IMR-90 (cell line): ENCODE results near the gene FADS1. TPM values are rescaled to one million over a fixed set of nuclear protein-coding genes. Genes with fewer than 3 reads are reported as not detected.

Experiments used
- ATAC-seq: fragments of 200-7000 bp; cut with Tn5 transposase; 2 replicates; pipeline ENCODE4 v1.9.1; 2020; ENCODE audit warnings: low read depth, mild to moderate bottlenecking, moderate library complexity
- BruUV-seq: library from RNA; stranded (reverse); fragments of 400-500 nt; replicated peaks from 2 replicates; lab custom pipeline; 2021; lab: Mats Ljungman, UMichigan
- CTCF ChIA-PET: fragments of 300-600 bp; formaldehyde crosslinking; extraction: SDS; loops from one replicate; lab custom pipeline; 2021; ENCODE audit warnings: antibody characterized with exemption; lab: Yijun Ruan, JAX
- POLR2A ChIA-PET: fragments of 300-600 bp; sonication (Branson Sonifier 250); formaldehyde crosslinking; loops from one replicate; lab custom pipeline; 2022; ENCODE audit warnings: antibody characterized with exemption; ENCODE audit not compliant: unreplicated experiment; lab: Charles Lee
- DNase-seq: peaks from one replicate; pipeline ENCODE4 v3.0.0; 2013
- H2AFZ ChIP-seq: replicated peaks from 2 replicates; pipeline ENCODE3; 2013; ENCODE audit warnings: low read length, mild to moderate bottlenecking; ENCODE audit not compliant: poor library complexity
- H2AK5ac ChIP-seq: 2 replicates; pipeline ENCODE4 v1.6.1; 2013; ENCODE audit warnings: low read depth, low read length, inconsistent platforms
- H2AK9ac ChIP-seq: replicated peaks from 2 replicates; pipeline ENCODE3; 2013; ENCODE audit warnings: mild to moderate bottlenecking, low read depth, low read length, moderate library complexity; ENCODE audit not compliant: poor library complexity
- H2BK120ac ChIP-seq: 2 replicates; pipeline ENCODE4 v1.6.1; 2013; ENCODE audit warnings: low read depth, low read length, inconsistent platforms
- H2BK15ac ChIP-seq: 3 replicates; pipeline ENCODE4 v1.6.1; 2013; ENCODE audit warnings: low read depth, low read length, inconsistent platforms
- H2BK20ac ChIP-seq: 2 replicates; pipeline ENCODE4 v1.6.1; 2013; ENCODE audit warnings: low read depth, mild to moderate bottlenecking, inconsistent platforms, low read length, moderate library complexity
- H2BK5ac ChIP-seq: 2 replicates; pipeline ENCODE4 v1.6.1; 2013; ENCODE audit warnings: mild to moderate bottlenecking, low read depth, low read length, inconsistent platforms; ENCODE audit not compliant: poor library complexity, severe bottlenecking
- H3K14ac ChIP-seq: replicated peaks from 2 replicates; pipeline ENCODE4 v1.6.1; 2013; ENCODE audit warnings: low read depth, low read length, inconsistent platforms
- H3K18ac ChIP-seq: 2 replicates; pipeline ENCODE4 v1.6.1; 2013; ENCODE audit warnings: low read depth, low read length, control low read depth
- H3K23ac ChIP-seq: 2 replicates; pipeline ENCODE4 v1.6.1; 2013; ENCODE audit warnings: low read depth, low read length, inconsistent platforms
- H3K27ac ChIP-seq: 2 replicates; pipeline ENCODE4 v1.5.1; 2013; ENCODE audit warnings: mild to moderate bottlenecking, control low read depth, low read length; ENCODE audit not compliant: insufficient read depth
- H3K27me3 ChIP-seq: 2 replicates; pipeline ENCODE4 v1.6.1; 2013; ENCODE audit warnings: low read length; ENCODE audit not compliant: control insufficient read depth, insufficient read depth
- H3K36me3 ChIP-seq: 2 replicates; pipeline ENCODE4 v1.6.1; 2013; ENCODE audit warnings: low read length, mixed read lengths; ENCODE audit not compliant: control insufficient read depth, insufficient read depth
- H3K4ac ChIP-seq: 2 replicates; pipeline ENCODE4 v1.6.1; 2013; ENCODE audit warnings: low read depth, low read length, inconsistent platforms
- H3K4me1 ChIP-seq: 2 replicates; pipeline ENCODE4 v1.6.1; 2013; ENCODE audit warnings: low read length, mixed read lengths; ENCODE audit not compliant: control insufficient read depth, insufficient read depth
- H3K4me2 ChIP-seq: 2 replicates; pipeline ENCODE4 v1.6.1; 2013; ENCODE audit warnings: low read depth, mild to moderate bottlenecking, control low read depth, low read length, moderate library complexity
- H3K4me3 ChIP-seq: 2 replicates; pipeline ENCODE4 v1.5.1; 2013; ENCODE audit warnings: low read depth, mild to moderate bottlenecking, control low read depth, low read length, moderate library complexity; ENCODE audit not compliant: insufficient read depth
- H3K56ac ChIP-seq: 2 replicates; pipeline ENCODE4 v1.6.1; 2013; ENCODE audit warnings: low read length, inconsistent platforms; ENCODE audit not compliant: insufficient read depth; ENCODE audit errors: extremely low read depth
- H3K79me1 ChIP-seq, 2 experiments: 2 replicates each; pipeline ENCODE4 v1.6.1; 2013; ENCODE audit warnings: low read length in 2 of 2, inconsistent platforms in 1 of 2, low read depth in 1 of 2
- H3K9ac ChIP-seq: 2 replicates; pipeline ENCODE4 v1.6.1; 2013; ENCODE audit warnings: low read depth, low read length, control low read depth
- H3K9me1 ChIP-seq: 2 replicates; pipeline ENCODE4 v1.6.1; 2013; ENCODE audit warnings: low read length, inconsistent platforms; ENCODE audit not compliant: insufficient read depth
- H3K9me3 ChIP-seq: 2 replicates; pipeline ENCODE4 v1.6.1; 2013; ENCODE audit warnings: low read length; ENCODE audit not compliant: control insufficient read depth, insufficient read depth
- H4K20me1 ChIP-seq: 2 replicates; pipeline ENCODE4 v1.6.1; 2013; ENCODE audit warnings: low read length, inconsistent platforms; ENCODE audit not compliant: insufficient read depth
- H4K5ac ChIP-seq: 2 replicates; pipeline ENCODE4 v1.6.1; 2013; ENCODE audit warnings: mild to moderate bottlenecking, low read depth, low read length, control low read depth
- H4K8ac ChIP-seq, 2 experiments: 2 replicates each; pipeline ENCODE4 v1.6.1; 2013; ENCODE audit warnings: low read depth in 2 of 2, low read length in 2 of 2, control low read depth in 1 of 2, inconsistent platforms in 1 of 2
- H4K91ac ChIP-seq: 2 replicates; pipeline ENCODE4 v1.6.1; 2013; ENCODE audit warnings: low read depth, low read length, inconsistent platforms; ENCODE audit not compliant: insufficient read depth
- BHLHE40 ChIP-seq: fragments of 150-350 bp; IDR thresholded peaks from 2 replicates; pipeline ENCODE4 v1.6.1; 2016; ENCODE audit warnings: mild to moderate bottlenecking, low read depth, low read length
- CEBPB ChIP-seq: IDR thresholded peaks from 2 replicates; pipeline ENCODE4 v1.6.1; 2012; ENCODE audit warnings: low read depth, low read length, improper control_type of control experiment
- CHD1 ChIP-seq: IDR thresholded peaks from 2 replicates; pipeline ENCODE4 v1.6.1; 2012; ENCODE audit warnings: low read depth, low read length, improper control_type of control experiment
- CTCF ChIP-seq: conservative IDR thresholded peaks from 2 replicates; pipeline ENCODE4 v1.5.1; 2012; ENCODE audit warnings: mild to moderate bottlenecking, low read depth, low read length, improper control_type of control experiment
- ELK1 ChIP-seq: fragments of 150-350 bp; IDR thresholded peaks from 2 replicates; pipeline ENCODE4 v1.6.1; 2016; ENCODE audit warnings: low read depth, mild to moderate bottlenecking, low read length, moderate library complexity, borderline replicate concordance
- FOS ChIP-seq: fragments of 150-350 bp; IDR thresholded peaks from 2 replicates; pipeline ENCODE4 v1.6.1; 2016; ENCODE audit warnings: low read depth, low read length
- MAFK ChIP-seq: IDR thresholded peaks from 2 replicates; pipeline ENCODE4 v1.6.1; 2012; ENCODE audit warnings: low read depth, low read length, improper control_type of control experiment
- MAZ ChIP-seq: IDR thresholded peaks from 2 replicates; pipeline ENCODE4 v1.6.1; 2012; ENCODE audit warnings: low read depth, mild to moderate bottlenecking, low read length, improper control_type of control experiment, moderate library complexity, borderline replicate concordance
- MXI1 ChIP-seq: IDR thresholded peaks from 2 replicates; pipeline ENCODE4 v1.6.1; 2012; ENCODE audit warnings: low read depth, mild to moderate bottlenecking, low read length, moderate library complexity, borderline replicate concordance
- NFE2L2 ChIP-seq: fragments of 150-350 bp; IDR thresholded peaks from 2 replicates; pipeline ENCODE4 v1.6.1; 2016; ENCODE audit warnings: low read depth, mild to moderate bottlenecking, low read length
- RAD21 ChIP-seq: IDR thresholded peaks from 2 replicates; pipeline ENCODE4 v1.6.1; 2012; ENCODE audit warnings: low read length, improper control_type of control experiment
- RCOR1 ChIP-seq: IDR thresholded peaks from 2 replicates; pipeline ENCODE4 v1.6.1; 2012; ENCODE audit warnings: mild to moderate bottlenecking, low read length, improper control_type of control experiment; ENCODE audit not compliant: insufficient replicate concordance
- RFX5 ChIP-seq: IDR thresholded peaks from 2 replicates; pipeline ENCODE4 v1.8.0; 2012; ENCODE audit warnings: low read depth, mild to moderate bottlenecking, low read length, moderate library complexity
- SMC3 ChIP-seq: fragments of 150-350 bp; IDR thresholded peaks from 2 replicates; pipeline ENCODE4 v1.6.1; 2016; ENCODE audit warnings: low read depth, mild to moderate bottlenecking, antibody characterized with exemption, low read length, moderate library complexity
- USF2 ChIP-seq: fragments of 150-350 bp; IDR thresholded peaks from 2 replicates; pipeline ENCODE4 v1.6.1; 2017; ENCODE audit warnings: mild to moderate bottlenecking, antibody characterized with exemption, low read length, low read depth
- WGBS, 2 experiments: methylation state at CpG; one replicate each; pipeline versions ENCODE4 v1.1.5 to v1.1.7; 2013; ENCODE audit warnings: missing lambda C conversion rate in 2 of 2; ENCODE audit not compliant: insufficient read length in 1 of 2; ENCODE audit errors: extremely low coverage in 2 of 2; 5-methylcytosine and 5-hydroxymethylcytosine counted together
- dilution Hi-C: fragments of 300-500 bp; cut with HindIII; formaldehyde crosslinking; loops from one replicate; pipeline ENCODE4 v1.14.3; 2018; ENCODE audit warnings: low sequenced_read_pairs; ENCODE audit not compliant: unreplicated experiment
- in situ Hi-C: fragments of 300-500 bp; cut with MboI; formaldehyde crosslinking; loops from 3 replicates; pipeline ENCODE4 v1.14.3; 2019; ENCODE audit warnings: low sequenced_read_pairs, inconsistent platforms, mixed read lengths
- intact Hi-C: fragments of 100-400 bp; cut with micrococcal nuclease; formaldehyde crosslinking; loops from 2 replicates; pipeline ENCODE4 v1.10.0; 2022
- polyA plus RNA-seq, 3 experiments: library from polyadenylated mRNA; depleted of rRNA; stranded (reverse); fragments of >200 nt; gene quantifications; 2 replicates each; pipeline ENCODE4 v1.2.3, GENCODE V29; 2012; ENCODE audit warnings: low replicate concordance in 1 of 3
- total RNA-seq: library from RNA; depleted of rRNA; stranded (reverse); fragments of >200 nt; gene quantifications from 2 replicates; pipeline ENCODE4 v1.2.3, GENCODE V29; 2012

The FADS1 gene
- total and polyA plus RNA-seq, 2 of the 4 experiments (the other 2 are of a cell fraction), result 16.3 to 18.4 TPM

GRCh38 chr11:61752925-61753521 is 63.8 kb downstream of the FADS1 start:
- Histone ChIP-seq H3K56ac (no peak overlapping the region), H4K5ac (no peak overlapping the region), H3K79me1 (0 out of 4 replicates have a peak, but pooled peaks cover 0 to 3% of the 10 kb centered on the region in 2 experiments), H2AK9ac (peak overlapping the region; percentile 56), H4K91ac (no peak overlapping the region), H3K36me3 (no peaks in the 10 kb centered on the region), H4K20me1 (no peaks in the 10 kb centered on the region), H2BK20ac (no peak overlapping the region), H4K8ac (0 out of 4 replicates have a peak overlapping the region, but pooled peaks have one; percentile 0 to 70), H3K4me2 (peak overlapping the region; percentile 82), H2BK5ac (no peak overlapping the region), H3K27me3 (peaks cover 3% of the 10 kb centered on the region; the same call in 1 of the 2 replicates), H2AFZ (peak overlapping the region; percentile 88), H2AK5ac (no peak overlapping the region), H3K9me3 (no peaks in the 10 kb centered on the region), H3K9me1 (no peaks in the 10 kb centered on the region), H3K18ac (no peak overlapping the region), H3K4me1 (peaks cover 15% of the 10 kb centered on the region), H3K4ac (no peak overlapping the region), H3K23ac (no peak overlapping the region; the same call in 1 of the 2 replicates), H3K4me3 (peak overlapping the region; percentile 71), H3K9ac (peak overlapping the region; percentile 64), H2BK120ac (no peak overlapping the region), H3K14ac (no peak overlapping the region), H2BK15ac (no peak overlapping the region), H3K27ac (no peak overlapping the region)
- CTCF ChIA-PET, result no interaction called here
- TF ChIP-seq RAD21 (no peak), RCOR1 (no peak), CEBPB (no peak), RFX5 (no peak), NFE2L2 (no peak), SMC3 (no peak), MXI1 (no peak), ELK1 (no peak), USF2 (no peak), MAFK (no peak), MAZ (no peak), BHLHE40 (no peak), CHD1 (no peak), CTCF (no peak), FOS (no peak)
- ATAC-seq, result peak; percentile 10
- no TSS peak for BruUV-seq
- POLR2A ChIA-PET, result no interaction called here
- intact Hi-C loops (loop anchor here (1.0 kb wide), 1 partner anchor 23 kb away; no protein-coding TSS in a partner anchor), in situ Hi-C loops (no loop called here), dilution Hi-C loops (no loop called here)
- no peak for DNase-seq
- WGBS, 2 experiments, result 39% methylated on average over 10 of the region's 17 CpGs; no CpG with 5 or more reads in 1 of the 2 experiments
